ENCODE data around the gene TSPOAP1. TPM values are rescaled to one million over a fixed set of nuclear protein-coding genes. Genes with fewer than 3 reads are reported as not detected.
A peak's percentile ranks its signal among the peaks of the same experiment; 100 is the strongest.

TSPOAP1 gene
- total and polyA plus RNA-seq, 2 of the 13 experiments (the other 11 are each of a cell fraction or from before 2014, with no cell fraction given), result not detected

DNA sequence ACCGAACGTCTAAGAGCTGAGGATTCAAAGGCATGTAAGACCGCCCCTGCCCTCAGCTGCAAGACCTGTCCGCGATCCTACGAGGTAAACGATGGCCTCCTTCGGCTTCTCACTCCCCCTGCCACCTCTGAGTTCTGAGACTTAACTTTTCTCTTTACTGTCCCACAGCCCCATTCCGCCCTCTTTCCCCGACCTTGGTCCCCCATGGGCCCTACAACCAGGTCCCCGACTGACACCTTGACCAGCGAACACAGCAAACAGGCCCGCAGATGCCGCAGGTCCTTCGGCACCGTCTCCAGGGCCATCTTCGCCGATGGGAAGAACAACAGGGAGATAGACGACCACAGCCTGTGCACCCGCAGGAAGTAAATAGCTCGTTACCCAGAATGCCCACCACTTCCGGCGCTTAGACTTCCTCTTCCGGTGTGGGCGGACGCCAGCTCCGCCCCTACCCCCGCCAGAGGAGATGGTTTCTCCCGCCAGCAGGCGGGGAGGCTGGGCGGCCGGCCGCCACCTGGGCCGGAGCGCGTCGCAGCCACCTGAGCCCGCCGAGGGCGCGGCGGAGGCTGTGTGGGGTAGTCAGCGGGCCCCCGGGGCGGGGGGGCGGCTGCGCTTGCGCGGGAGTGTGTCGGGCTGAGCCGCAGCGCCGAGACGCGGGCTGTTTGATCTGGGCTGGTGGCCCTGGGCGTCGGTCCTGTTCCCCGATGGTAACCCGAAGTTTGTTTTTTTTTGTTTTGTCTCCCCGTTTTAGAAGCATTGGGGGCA, 23.4 kb upstream of the TSPOAP1 start, which contains the start of gene SUPT4H1 (continued):
- TF ChIP-seq, protein P1, sequence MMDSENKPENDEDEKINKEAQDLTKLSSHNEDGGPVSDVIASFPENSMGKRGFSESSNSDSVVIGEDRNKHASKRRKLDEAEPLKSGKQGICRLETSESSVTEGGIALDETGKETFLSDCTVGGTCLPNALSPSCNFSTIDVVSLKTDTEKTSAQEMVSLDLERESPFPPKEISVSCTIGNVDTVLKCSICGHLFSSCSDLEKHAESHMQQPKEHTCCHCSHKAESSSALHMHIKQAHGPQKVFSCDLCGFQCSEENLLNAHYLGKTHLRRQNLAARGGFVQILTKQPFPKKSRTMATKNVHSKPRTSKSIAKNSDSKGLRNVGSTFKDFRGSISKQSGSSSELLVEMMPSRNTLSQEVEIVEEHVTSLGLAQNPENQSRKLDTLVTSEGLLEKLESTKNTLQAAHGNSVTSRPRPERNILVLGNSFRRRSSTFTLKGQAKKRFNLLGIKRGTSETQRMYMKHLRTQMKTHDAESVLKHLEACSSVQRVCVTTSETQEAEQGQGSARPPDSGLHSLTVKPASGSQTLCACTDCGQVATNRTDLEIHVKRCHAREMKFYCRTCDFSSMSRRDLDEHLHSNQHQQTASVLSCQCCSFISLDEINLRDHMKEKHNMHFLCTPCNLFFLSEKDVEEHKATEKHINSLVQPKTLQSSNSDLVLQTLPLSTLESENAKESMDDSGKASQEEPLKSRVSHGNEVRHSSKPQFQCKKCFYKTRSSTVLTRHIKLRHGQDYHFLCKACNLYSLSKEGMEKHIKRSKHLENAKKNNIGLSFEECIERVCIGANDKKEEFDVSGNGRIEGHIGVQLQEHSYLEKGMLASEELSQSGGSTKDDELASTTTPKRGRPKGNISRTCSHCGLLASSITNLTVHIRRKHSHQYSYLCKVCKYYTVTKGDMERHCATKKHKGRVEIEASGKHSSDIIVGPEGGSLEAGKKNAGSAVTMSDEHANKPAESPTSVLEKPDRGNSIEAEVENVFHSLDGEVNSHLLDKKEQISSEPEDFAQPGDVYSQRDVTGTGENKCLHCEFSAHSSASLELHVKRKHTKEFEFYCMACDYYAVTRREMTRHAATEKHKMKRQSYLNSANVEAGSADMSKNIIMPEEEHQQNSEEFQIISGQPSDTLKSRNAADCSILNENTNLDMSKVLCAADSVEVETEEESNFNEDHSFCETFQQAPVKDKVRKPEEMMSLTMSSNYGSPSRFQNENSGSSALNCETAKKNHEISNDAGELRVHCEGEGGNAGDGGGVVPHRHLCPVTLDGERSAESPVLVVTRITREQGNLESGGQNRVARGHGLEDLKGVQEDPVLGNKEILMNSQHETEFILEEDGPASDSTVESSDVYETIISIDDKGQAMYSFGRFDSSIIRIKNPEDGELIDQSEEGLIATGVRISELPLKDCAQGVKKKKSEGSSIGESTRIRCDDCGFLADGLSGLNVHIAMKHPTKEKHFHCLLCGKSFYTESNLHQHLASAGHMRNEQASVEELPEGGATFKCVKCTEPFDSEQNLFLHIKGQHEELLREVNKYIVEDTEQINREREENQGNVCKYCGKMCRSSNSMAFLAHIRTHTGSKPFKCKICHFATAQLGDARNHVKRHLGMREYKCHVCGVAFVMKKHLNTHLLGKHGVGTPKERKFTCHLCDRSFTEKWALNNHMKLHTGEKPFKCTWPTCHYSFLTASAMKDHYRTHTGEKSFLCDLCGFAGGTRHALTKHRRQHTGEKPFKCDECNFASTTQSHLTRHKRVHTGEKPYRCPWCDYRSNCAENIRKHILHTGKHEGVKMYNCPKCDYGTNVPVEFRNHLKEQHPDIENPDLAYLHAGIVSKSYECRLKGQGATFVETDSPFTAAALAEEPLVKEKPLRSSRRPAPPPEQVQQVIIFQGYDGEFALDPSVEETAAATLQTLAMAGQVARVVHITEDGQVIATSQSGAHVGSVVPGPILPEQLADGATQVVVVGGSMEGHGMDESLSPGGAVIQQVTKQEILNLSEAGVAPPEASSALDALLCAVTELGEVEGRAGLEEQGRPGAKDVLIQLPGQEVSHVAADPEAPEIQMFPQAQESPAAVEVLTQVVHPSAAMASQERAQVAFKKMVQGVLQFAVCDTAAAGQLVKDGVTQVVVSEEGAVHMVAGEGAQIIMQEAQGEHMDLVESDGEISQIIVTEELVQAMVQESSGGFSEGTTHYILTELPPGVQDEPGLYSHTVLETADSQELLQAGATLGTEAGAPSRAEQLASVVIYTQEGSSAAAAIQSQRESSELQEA (CRISPR knock-in tag; IDR thresholded peaks at IDR 0.05; ENCODE audit: not compliant biosample characterization), result peak; percentile 77
- peak; percentile 93 for TF ChIP-seq SKI (IDR thresholded peaks at IDR 0.05; ENCODE audit: partially characterized antibody)
- TF ChIP-seq NFE2 (CRISPR knock-in tag; IDR thresholded peaks at IDR 0.05), result no peak
- no peak for TF ChIP-seq ZNF75D (CRISPR knock-in tag; IDR thresholded peaks at IDR 0.05; ENCODE audit: borderline replicate concordance)
- TF ChIP-seq CBX2 (IDR thresholded peaks at IDR 0.05; ENCODE audit: low read depth, low read length), result no peak
- TF ChIP-seq CBX2 (CRISPR knock-in tag; IDR thresholded peaks at IDR 0.05; ENCODE audit: low read depth), result no peak
- TF ChIP-seq, protein P2, sequence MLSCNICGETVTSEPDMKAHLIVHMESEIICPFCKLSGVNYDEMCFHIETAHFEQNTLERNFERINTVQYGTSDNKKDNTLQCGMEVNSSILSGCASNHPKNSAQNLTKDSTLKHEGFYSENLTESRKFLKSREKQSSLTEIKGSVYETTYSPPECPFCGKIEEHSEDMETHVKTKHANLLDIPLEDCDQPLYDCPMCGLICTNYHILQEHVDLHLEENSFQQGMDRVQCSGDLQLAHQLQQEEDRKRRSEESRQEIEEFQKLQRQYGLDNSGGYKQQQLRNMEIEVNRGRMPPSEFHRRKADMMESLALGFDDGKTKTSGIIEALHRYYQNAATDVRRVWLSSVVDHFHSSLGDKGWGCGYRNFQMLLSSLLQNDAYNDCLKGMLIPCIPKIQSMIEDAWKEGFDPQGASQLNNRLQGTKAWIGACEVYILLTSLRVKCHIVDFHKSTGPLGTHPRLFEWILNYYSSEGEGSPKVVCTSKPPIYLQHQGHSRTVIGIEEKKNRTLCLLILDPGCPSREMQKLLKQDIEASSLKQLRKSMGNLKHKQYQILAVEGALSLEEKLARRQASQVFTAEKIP (CRISPR knock-in tag; IDR thresholded peaks at IDR 0.05; ENCODE audit: borderline replicate concordance), result no peak
- no peak for TF ChIP-seq EZH2 (conservative IDR thresholded peaks at IDR 0.05; ENCODE audit: low read depth, low read length)
- TF ChIP-seq RNF2 (conservative IDR thresholded peaks at IDR 0.05; ENCODE audit: low read depth), result 0 out of 2 replicates have a peak, but pooled peaks have one; percentile 59
- TF ChIP-seq RBM22 (optimal IDR thresholded peaks at IDR 0.05; ENCODE audit: low read length), result peak; percentile 98
- no peak for TF ChIP-seq HHEX (CRISPR knock-in tag; IDR thresholded peaks at IDR 0.05)
- no peak for TF ChIP-seq ZNF850 (CRISPR knock-in tag; conservative IDR thresholded peaks at IDR 0.05)
- TF ChIP-seq POLR2AphosphoS5 (IDR thresholded peaks at IDR 0.05; ENCODE audit: low read depth, low read length), result peak; percentile 93
- TF ChIP-seq, protein P3, sequence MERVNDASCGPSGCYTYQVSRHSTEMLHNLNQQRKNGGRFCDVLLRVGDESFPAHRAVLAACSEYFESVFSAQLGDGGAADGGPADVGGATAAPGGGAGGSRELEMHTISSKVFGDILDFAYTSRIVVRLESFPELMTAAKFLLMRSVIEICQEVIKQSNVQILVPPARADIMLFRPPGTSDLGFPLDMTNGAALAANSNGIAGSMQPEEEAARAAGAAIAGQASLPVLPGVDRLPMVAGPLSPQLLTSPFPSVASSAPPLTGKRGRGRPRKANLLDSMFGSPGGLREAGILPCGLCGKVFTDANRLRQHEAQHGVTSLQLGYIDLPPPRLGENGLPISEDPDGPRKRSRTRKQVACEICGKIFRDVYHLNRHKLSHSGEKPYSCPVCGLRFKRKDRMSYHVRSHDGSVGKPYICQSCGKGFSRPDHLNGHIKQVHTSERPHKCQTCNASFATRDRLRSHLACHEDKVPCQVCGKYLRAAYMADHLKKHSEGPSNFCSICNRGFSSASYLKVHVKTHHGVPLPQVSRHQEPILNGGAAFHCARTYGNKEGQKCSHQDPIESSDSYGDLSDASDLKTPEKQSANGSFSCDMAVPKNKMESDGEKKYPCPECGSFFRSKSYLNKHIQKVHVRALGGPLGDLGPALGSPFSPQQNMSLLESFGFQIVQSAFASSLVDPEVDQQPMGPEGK (CRISPR knock-in tag; IDR thresholded peaks at IDR 0.05), result peak; percentile 99
- peak; percentile 91 for TF ChIP-seq ZNF160 (CRISPR knock-in tag; IDR thresholded peaks at IDR 0.05)
- TF ChIP-seq MIXL1 (CRISPR knock-in tag; IDR thresholded peaks at IDR 0.05), result peak; percentile 80

Data from HepG2 (cell line).